ENCODE measurements around the gene ATP5PD. TPM values are rescaled to one million over a fixed set of nuclear protein-coding genes. Genes with fewer than 3 reads are reported as not detected.

ATP5PD gene
- total and polyA plus RNA-seq, 2 of the 13 experiments (the other 11 are each of a cell fraction or from before 2014, with no cell fraction given): 158 to 428 TPM

DNA sequence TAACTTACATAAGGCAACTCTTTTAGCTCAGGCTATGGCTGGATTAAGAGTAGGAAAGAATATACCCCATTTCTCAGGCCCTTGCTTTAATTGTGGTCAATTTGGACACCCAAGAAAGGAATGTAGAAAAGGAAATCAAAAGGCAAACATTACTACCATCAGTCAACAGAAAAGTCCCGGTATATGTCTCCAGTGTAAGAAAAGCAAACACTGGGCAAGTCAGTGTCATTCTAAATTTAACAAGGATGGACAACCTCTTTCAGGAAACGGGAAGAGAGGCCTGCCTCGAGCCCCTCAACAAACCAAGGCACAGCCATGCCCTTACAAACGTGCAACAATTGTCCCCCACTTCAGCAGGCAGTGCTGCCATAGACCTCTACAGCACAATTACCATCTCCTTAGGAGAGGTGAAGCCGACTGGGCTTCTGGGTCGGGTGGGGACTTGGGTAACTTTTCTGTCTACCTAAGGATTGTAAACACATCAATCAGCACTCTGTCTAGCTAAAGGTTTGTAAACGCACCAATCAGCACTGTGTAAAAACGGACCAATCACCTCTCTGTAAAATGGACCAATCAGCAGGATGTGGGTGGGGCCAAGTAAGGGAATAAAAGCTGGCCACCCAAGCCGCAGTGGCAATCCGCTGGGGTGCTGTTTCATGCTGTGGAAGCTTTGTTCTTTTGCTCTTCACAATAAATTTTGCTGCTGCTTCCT is 21.9 kb downstream of the ATP5PD start (continued):
- TF ChIP-seq ZNF329 (CRISPR knock-in tag; IDR thresholded peaks at IDR 0.05; ENCODE audit: low read depth) (no peak), KLF11 (CRISPR knock-in tag; IDR thresholded peaks at IDR 0.05) (no peak), ZBTB38 (CRISPR knock-in tag; IDR thresholded peaks at IDR 0.05) (peak; percentile 87), FOXA3 (CRISPR knock-in tag; IDR thresholded peaks at IDR 0.05) (peak; percentile 56; the same call in 1 of the 2 replicates), ONECUT2 (CRISPR knock-in tag; IDR thresholded peaks at IDR 0.05) (no peak), SOX13 (IDR thresholded peaks at IDR 0.05) (no peak), SOX13 (CRISPR knock-in tag; conservative IDR thresholded peaks at IDR 0.05 in 1 of 2, IDR thresholded peaks at IDR 0.05 in 1 of 2) (0 out of 4 replicates have a peak, but pooled peaks of 1 of the 2 experiments have one; percentile 2), PHF21A (CRISPR knock-in tag; IDR thresholded peaks at IDR 0.05) (no peak; the same call in 1 of the 2 replicates), ZNF343 (CRISPR knock-in tag; IDR thresholded peaks at IDR 0.05) (no peak), ZMYM4 (CRISPR knock-in tag; IDR thresholded peaks at IDR 0.05) (peak; percentile 92), PHF8 (CRISPR knock-in tag; IDR thresholded peaks at IDR 0.05) (peak; percentile 30; the same call in 1 of the 2 replicates), MAFF (IDR thresholded peaks at IDR 0.05; ENCODE audit: low read depth, low read length) (peak; percentile 50), ZNF792 (CRISPR knock-in tag; IDR thresholded peaks at IDR 0.05) (no peak), SSRP1 (CRISPR knock-in tag; IDR thresholded peaks at IDR 0.05) (no peak), ZNF138 (CRISPR knock-in tag; IDR thresholded peaks at IDR 0.05; ENCODE audit: low read depth) (no peak), ELF3 (CRISPR knock-in tag; IDR thresholded peaks at IDR 0.05) (peak; percentile 55; the same call in 1 of the 2 replicates), NR1H2 (CRISPR knock-in tag; IDR thresholded peaks at IDR 0.05; ENCODE audit: borderline replicate concordance, low read depth) (no peak), YEATS2 (CRISPR knock-in tag; IDR thresholded peaks at IDR 0.05; ENCODE audit: borderline replicate concordance) (no peak), HCFC1 (IDR thresholded peaks at IDR 0.05; ENCODE audit: low read depth, low read length) (no peak), CBFB (CRISPR knock-in tag; IDR thresholded peaks at IDR 0.05) (no peak), NFYC (CRISPR knock-in tag; IDR thresholded peaks at IDR 0.05) (peak; percentile 83), HMG20A (CRISPR knock-in tag; IDR thresholded peaks at IDR 0.05; ENCODE audit: borderline replicate concordance) (peak; percentile 31; the same call in 1 of the 2 replicates), ZMYM2 (CRISPR knock-in tag; IDR thresholded peaks at IDR 0.05) (peak; percentile 67; the same call in 1 of the 2 replicates), NPAS2 (CRISPR knock-in tag; IDR thresholded peaks at IDR 0.05; ENCODE audit: borderline replicate concordance) (no peak), ZNF230 (CRISPR knock-in tag; IDR thresholded peaks at IDR 0.05) (no peak), PITX1 (CRISPR knock-in tag; IDR thresholded peaks at IDR 0.05) (no peak), BHLHE40 (IDR thresholded peaks at IDR 0.05; ENCODE audit: low read length) (no peak), POGZ (CRISPR knock-in tag; IDR thresholded peaks at IDR 0.05) (peak; percentile 57; the same call in 1 of the 2 replicates), SP1 (IDR thresholded peaks at IDR 0.05) (no peak), SP1 (CRISPR knock-in tag; IDR thresholded peaks at IDR 0.05) (peak; percentile 75), HOXD1 (CRISPR knock-in tag; IDR thresholded peaks at IDR 0.05) (peak; percentile 63), BCL6 (CRISPR knock-in tag; IDR thresholded peaks at IDR 0.05) (0 out of 2 replicates have a peak, but pooled peaks have one; percentile 9)
- TF ChIP-seq, protein P1, sequence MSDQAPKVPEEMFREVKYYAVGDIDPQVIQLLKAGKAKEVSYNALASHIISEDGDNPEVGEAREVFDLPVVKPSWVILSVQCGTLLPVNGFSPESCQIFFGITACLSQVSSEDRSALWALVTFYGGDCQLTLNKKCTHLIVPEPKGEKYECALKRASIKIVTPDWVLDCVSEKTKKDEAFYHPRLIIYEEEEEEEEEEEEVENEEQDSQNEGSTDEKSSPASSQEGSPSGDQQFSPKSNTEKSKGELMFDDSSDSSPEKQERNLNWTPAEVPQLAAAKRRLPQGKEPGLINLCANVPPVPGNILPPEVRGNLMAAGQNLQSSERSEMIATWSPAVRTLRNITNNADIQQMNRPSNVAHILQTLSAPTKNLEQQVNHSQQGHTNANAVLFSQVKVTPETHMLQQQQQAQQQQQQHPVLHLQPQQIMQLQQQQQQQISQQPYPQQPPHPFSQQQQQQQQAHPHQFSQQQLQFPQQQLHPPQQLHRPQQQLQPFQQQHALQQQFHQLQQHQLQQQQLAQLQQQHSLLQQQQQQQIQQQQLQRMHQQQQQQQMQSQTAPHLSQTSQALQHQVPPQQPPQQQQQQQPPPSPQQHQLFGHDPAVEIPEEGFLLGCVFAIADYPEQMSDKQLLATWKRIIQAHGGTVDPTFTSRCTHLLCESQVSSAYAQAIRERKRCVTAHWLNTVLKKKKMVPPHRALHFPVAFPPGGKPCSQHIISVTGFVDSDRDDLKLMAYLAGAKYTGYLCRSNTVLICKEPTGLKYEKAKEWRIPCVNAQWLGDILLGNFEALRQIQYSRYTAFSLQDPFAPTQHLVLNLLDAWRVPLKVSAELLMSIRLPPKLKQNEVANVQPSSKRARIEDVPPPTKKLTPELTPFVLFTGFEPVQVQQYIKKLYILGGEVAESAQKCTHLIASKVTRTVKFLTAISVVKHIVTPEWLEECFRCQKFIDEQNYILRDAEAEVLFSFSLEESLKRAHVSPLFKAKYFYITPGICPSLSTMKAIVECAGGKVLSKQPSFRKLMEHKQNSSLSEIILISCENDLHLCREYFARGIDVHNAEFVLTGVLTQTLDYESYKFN (CRISPR knock-in tag; conservative IDR thresholded peaks at IDR 0.05): peak; percentile 57
